MCF 10A (cell line): ENCODE data around the gene TPM1. TPM values are rescaled to one million over a fixed set of nuclear protein-coding genes. Genes with fewer than 3 reads are reported as not detected.

Source experiments
- BruUV-seq: library from RNA; stranded (reverse); fragments of 400-500 nt; replicated peaks from 2 replicates; lab custom pipeline; 2021; lab: Mats Ljungman, UMichigan
- CTCF ChIA-PET: fragments of 300-600 bp; sonication (Branson Sonifier 250); formaldehyde crosslinking; extraction: SDS; loops from one replicate; lab custom pipeline; 2021; ENCODE audit warnings: antibody characterized with exemption, inconsistent platforms; lab: Yijun Ruan, JAX
- POLR2A ChIA-PET: fragments of 300-600, 350-650 bp; sonication (Branson Sonifier 250); formaldehyde crosslinking; extraction: SDS; loops from one replicate; lab custom pipeline; 2020; ENCODE audit warnings: antibody characterized with exemption, inconsistent platforms; lab: Yijun Ruan, JAX
- DNase-seq: peaks from one replicate; pipeline ENCODE4 v3.0.0-alpha.2; 2018; ENCODE audit not compliant: unreplicated experiment
- H3K27ac Mint-ChIP-seq: one replicate; pipeline ENCODE4 v1.8.0; 2022; ENCODE audit warnings: mild to moderate bottlenecking, low read depth, mixed read lengths; ENCODE audit not compliant: unreplicated experiment
- H3K27me3 Mint-ChIP-seq: one replicate; pipeline ENCODE4 v1.8.0; 2022; ENCODE audit warnings: mixed read lengths; ENCODE audit not compliant: insufficient read depth, unreplicated experiment
- H3K36me3 Mint-ChIP-seq: one replicate; pipeline ENCODE4 v1.8.0; 2022; ENCODE audit warnings: mild to moderate bottlenecking, moderate library complexity, mixed read lengths; ENCODE audit not compliant: insufficient read depth, unreplicated experiment
- H3K4me1 Mint-ChIP-seq: one replicate; pipeline ENCODE4 v1.8.0; 2022; ENCODE audit warnings: mixed read lengths; ENCODE audit not compliant: insufficient read depth, unreplicated experiment
- H3K4me3 Mint-ChIP-seq: one replicate; pipeline ENCODE4 v1.8.0; 2022; ENCODE audit warnings: mild to moderate bottlenecking, moderate library complexity, mixed read lengths; ENCODE audit not compliant: unreplicated experiment
- H3K9me3 Mint-ChIP-seq: one replicate; pipeline ENCODE4 v1.8.0; 2022; ENCODE audit warnings: mixed read lengths; ENCODE audit not compliant: unreplicated experiment
- CTCF ChIP-seq: fragments of 200-600 bp; IDR thresholded peaks from one replicate; pipeline ENCODE4 v1.8.0; 2022; ENCODE audit warnings: antibody characterized with exemption, mild to moderate bottlenecking; ENCODE audit not compliant: unreplicated experiment
- intact Hi-C: fragments of 100-400 bp; cut with micrococcal nuclease; formaldehyde crosslinking; loops from 2 replicates; pipeline ENCODE4 v1.14.1; 2022
- total RNA-seq: library from RNA; stranded (reverse); gene quantifications from 2 replicates; pipeline ENCODE4 v1.2.3, GENCODE V29; 2022

The TPM1 gene
- total RNA-seq, 1 experiment from 2014 or later, result 67.8 TPM

GRCh38 chr15:63067306-63067705, 24.8 kb downstream of the TPM1 start:
- peaks cover 79% of the 10 kb centered on the region for H3K36me3 Mint-ChIP-seq

DNA sequence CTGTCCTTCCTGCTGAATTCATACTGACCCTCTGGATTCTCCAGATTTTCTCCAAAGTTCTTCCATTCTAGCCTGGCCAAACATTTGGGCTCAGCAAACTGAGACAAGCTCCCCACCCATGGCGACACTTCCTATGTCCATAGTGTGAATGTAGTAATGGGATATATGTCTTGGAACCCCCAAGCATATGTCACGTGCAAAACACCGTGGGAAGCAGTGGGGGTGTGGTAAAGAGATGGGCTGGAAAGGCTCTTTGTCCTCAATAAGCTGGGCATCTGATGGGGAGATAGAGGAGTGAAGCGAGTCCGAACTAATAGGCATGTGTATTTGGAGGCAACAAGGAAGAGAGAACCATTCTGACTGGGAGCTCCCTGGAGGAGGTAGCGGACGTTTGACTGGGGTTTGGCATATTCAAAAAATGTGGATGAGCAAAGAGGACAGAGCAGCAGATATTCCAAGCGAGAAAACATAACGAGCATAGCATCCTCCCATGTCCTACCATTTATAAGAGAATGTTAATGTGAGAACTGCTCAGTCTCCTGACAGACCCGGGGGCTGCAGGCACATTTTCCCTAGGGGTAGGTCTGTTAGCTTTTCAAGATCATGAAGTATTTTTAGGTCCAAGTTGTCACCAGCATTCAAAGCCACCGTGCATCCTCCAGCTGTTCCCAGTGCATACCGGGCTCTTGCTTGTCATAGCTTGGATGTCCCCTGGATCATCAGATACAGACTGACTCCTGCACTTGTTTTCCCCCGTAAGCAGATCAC, 25.6 kb downstream of the TPM1 start:
- Mint-ChIP-seq H3K27me3 (no peaks in the 10 kb centered on the region), H3K36me3 (peaks cover 72% of the 10 kb centered on the region), H3K4me3 (no peak overlapping the region), H3K27ac (no peak overlapping the region), H3K9me3 (no peaks in the 10 kb centered on the region), H3K4me1 (no peaks in the 10 kb centered on the region)
- intact Hi-C loops, result no loop called here
- CTCF ChIA-PET, result interaction anchor here (0.7 to 1.0 kb wide), 2 partner anchors 26 to 108 kb away, joined by 3 to 4 read pairs; no protein-coding TSS in a partner anchor
- TF ChIP-seq CTCF, result no peak
- POLR2A ChIA-PET, result interaction anchor here (0.5 to 3.5 kb wide), 2 partner anchors 21 to 370 kb away, joined by 3 to 12 read pairs; no protein-coding TSS in a partner anchor
- no TSS peak for BruUV-seq
- DNase-seq, result no peak

More at GRCh38 chr15:63067306-63067705, 24.8 kb downstream of the TPM1 start:
- POLR2A ChIA-PET, result interaction anchor here (0.5 to 1.3 kb wide), 2 partner anchors 24 to 369 kb away, joined by 3 read pairs; no protein-coding TSS in a partner anchor
- Mint-ChIP-seq H3K9me3 (no peaks in the 10 kb centered on the region), H3K4me1 (no peaks in the 10 kb centered on the region), H3K27me3 (no peaks in the 10 kb centered on the region), H3K27ac (no peak overlapping the region), H3K4me3 (no peak overlapping the region)
- CTCF ChIA-PET, result interaction anchor here (0.7 to 1.0 kb wide), 2 partner anchors 27 to 107 kb away, joined by 3 to 4 read pairs; no protein-coding TSS in a partner anchor
- intact Hi-C loops, result no loop called here
- no peak for DNase-seq
- TF ChIP-seq CTCF, result no peak
- no TSS peak for BruUV-seq

DNA sequence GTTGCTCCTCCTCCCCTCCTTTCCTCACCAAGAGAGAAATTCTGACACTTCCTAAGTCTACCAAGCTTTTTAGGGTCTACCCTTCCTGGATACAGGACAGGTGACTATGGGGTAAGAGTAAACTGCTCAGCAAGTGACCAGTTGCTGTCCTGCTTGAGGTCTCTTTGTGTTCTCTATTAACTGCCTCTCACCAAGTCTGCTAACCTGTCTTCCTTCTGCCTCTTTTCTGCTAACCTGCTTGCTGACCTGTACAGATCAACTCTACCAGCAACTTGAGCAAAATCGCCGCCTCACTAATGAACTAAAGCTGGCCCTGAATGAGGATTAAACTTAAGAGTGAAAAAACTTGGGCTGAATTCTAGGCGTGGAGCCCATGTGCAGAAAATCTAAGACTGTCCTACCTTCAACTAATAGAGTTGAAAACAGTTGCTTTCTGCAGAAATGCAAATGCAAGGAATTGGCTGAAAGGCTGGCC, 27.1 kb downstream of the TPM1 start:
- no TSS peak for BruUV-seq
- Mint-ChIP-seq H3K27me3 (no peaks in the 10 kb centered on the region), H3K9me3 (no peaks in the 10 kb centered on the region), H3K4me1 (no peaks in the 10 kb centered on the region), H3K36me3 (peaks cover 57% of the 10 kb centered on the region), H3K27ac (no peak overlapping the region), H3K4me3 (no peak overlapping the region)
- TF ChIP-seq CTCF, result no peak
- ChIA-PET POLR2A (interaction anchor here (0.6 to 3.5 kb wide), 4 partner anchors 16 to 327 kb away, joined by 3 to 12 read pairs (median 3); no protein-coding TSS in a partner anchor), CTCF (interaction anchor here (1.1 kb wide), 1 partner anchor 24 kb away, joined by 4 read pairs; no protein-coding TSS in a partner anchor)
- DNase-seq, result no peak
- intact Hi-C loops, result no loop called here

DNA sequence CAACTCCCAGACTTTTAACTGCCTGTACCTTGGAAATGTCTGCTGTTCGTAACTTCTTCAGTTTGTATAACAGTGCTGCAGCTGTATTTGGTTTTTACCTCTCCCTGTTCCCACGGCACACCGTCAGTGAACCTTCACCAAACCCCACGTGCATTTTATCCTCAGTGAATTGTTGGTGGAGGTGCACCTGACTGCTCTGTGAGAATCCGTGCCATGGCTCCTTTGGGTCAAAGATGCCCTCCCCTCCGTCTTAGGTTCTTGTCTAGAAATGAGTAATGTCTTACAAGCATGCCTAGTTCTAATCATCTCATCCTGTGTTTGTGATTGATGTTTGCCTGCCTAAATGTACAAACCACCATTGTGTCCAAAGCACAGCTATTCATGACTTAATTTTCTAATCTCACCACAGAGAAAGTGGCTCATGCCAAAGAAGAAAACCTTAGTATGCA, 28.2 kb downstream of the TPM1 start:
- no peaks in the 10 kb centered on the region for H3K9me3 Mint-ChIP-seq
- ChIA-PET POLR2A (interaction anchor here (1.8 to 3.5 kb wide), 2 partner anchors 10 to 23 kb away, joined by 4 to 12 read pairs; no protein-coding TSS in a partner anchor), CTCF (interaction anchor here (1.1 kb wide), 1 partner anchor 23 kb away, joined by 4 read pairs; no protein-coding TSS in a partner anchor)
- no peaks in the 10 kb centered on the region for H3K4me1 Mint-ChIP-seq
- no TSS peak for BruUV-seq
- intact Hi-C loops, result no loop called here
- H3K4me3 Mint-ChIP-seq, result no peak overlapping the region
- DNase-seq, result no peak
- H3K27ac Mint-ChIP-seq, result no peak overlapping the region
- no peaks in the 10 kb centered on the region for H3K27me3 Mint-ChIP-seq
- TF ChIP-seq CTCF, result no peak
- peaks cover 46% of the 10 kb centered on the region for H3K36me3 Mint-ChIP-seq
